Activated CD4-positive, alpha-beta T cell treated with anti-CD3 and anti-CD28 coated beads, Interleukin-2, amount 50 U/mL, for 4 hours (primary cell): ENCODE results near the gene IGFLR1.

Source experiments
- DNase-seq, 2 experiments: peaks; one replicate each; pipeline ENCODE4 v3.0.0-alpha.2; 2020

IGFLR1 gene

GRCh38 chr19:35755550-35756376, 13.5 kb upstream of the IGFLR1 start:
- DNase-seq: peak; percentile 49 to 58

DNA sequence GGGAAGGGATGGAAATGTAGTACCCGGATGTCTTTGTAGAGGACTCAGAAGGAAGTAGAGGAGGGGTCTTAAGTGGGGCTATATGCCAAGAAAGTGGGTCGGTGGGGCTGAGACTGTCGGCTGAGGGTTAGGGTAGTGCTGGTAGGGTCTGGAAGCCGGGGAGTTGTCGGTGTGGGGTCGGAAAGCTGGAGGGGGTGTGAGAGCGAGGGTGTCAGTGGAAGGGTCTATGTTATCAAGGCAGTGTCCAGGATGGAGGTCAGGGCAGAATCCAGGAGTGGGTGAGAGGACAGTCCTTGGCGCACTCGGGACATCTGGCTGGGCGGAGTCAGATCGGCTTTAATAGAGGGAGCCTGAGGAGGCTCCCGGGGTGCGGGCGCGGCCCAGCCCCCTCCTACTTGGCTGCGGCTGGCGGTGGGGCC, 12.9 kb upstream of the IGFLR1 start:
- DNase-seq: no peak

DNA sequence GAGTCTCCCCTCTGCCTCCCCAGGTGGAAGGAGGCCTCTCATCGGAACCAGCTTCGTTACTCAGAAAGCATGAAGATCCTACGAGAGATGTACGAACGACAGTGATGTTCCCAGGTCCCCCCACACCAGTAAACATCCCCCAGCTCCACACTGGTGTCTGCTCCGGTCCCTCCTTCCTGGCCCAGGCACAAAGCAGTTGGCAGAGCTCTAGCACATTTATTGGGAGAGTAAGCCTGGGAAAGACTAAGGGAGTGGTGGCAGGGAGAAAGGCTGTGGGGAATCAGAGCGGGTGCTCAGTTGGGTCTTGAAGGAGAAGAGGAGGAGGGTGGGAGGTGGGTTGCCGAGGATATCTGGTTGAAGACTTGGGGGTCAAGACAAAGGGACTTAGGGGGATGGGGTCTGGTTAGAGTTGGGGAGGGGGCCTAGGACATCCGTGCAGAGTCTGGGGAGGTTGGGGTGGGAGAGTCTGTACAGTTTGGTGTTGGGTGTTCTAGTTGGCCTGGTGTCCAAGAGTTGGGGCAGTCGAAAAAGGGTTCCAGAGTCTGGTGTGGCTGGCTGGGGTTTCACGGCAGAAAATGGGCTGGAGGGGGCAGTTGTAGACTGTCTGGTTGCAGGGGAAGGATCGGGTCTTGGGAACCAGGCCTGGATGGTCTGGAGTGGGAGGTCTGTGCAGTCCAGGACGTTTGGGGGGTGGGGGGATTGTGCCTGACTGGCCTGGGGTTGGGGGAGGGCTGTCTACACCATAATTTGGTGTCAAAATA, 12.3 kb upstream of the IGFLR1 start:
- DNase-seq: no peak

DNA sequence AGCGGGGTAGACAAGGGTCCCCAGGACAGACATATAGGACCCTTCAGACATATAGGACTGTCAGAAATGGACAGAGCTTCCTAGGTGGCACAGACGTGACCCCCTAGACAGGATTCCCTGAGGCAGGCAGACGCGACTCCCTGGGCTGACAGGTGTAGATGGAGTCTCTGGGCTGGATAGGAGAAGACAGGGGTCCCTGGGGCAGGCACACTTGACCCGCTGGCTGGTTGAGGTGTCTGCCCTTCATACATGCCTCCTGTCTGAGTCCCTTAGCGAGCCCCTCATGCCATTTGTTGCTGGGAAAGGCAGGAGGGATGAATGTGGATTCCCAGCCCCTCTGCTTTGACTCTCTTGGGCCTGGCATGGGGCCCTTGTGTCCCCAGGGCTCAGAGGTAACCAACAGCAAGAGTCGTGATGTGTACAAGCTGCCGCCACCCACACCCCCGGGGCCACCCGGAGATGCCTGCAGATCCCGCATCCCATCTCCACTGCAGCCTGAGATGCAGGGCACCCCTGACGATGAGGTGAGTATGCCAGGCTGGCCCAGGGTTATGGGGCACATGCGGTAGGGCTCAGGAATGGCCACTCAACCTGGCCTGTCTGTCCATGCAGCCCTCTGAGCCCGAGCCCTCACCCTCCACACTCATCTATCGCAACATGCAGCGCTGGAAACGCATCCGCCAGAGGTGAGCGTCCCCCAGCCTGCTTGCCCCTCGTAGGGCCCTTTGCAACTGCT, 11.6 kb upstream of the IGFLR1 start:
- DNase-seq: no peak

DNA sequence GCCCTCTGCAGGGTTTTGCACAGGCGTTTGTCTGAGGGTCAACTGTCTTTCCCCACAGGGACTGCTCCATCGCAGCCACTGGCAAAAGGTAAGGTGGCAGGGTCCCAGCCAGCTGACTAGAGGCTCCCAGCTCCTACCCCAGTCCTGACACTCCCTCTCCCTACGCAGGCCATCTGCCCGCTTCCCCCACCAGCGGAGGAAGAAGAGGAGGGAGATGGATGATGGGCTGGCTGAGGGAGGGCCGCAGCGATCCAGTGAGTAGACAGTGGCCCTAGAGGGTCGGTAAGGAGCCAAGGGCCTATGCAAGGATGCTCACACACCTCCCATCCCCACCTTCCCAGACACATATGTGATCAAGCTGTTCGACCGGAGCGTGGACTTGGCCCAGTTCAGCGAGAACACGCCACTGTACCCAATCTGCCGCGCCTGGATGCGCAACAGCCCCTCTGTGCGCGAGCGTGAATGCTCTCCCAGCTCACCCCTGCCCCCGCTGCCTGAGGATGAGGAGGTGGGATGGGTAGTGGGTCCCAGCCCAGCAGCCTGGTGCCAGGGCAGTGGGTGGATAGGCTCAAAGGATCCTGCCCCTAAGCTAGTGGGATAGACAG, 10.6 kb upstream of the IGFLR1 start:
- DNase-seq: no peak

- no peak for DNase-seq
These were observed 9.8 kb upstream of the IGFLR1 start for GRCh38 chr19:35751839-35752745.

DNA sequence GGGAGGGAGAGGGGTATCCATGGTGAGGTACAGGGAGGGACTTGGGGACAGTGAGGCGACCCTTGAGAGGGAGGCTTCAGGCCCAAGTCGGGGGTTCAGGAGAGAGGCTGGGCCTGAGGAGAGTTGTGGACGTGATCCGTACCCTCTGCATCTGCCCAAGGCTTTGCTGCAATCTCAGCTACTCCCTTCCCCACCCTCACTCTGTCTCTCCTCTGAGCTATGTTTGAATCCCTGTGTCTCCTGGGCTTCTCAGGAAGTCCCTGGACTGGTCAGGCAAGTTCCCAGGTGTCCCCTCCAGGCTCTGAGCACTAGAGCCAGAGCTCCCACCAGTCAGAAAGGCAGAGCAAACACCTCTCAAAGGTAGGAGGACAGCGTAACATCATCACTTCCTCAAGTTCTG, 7.9 kb upstream of the IGFLR1 start:
- DNase-seq: no peak

DNA sequence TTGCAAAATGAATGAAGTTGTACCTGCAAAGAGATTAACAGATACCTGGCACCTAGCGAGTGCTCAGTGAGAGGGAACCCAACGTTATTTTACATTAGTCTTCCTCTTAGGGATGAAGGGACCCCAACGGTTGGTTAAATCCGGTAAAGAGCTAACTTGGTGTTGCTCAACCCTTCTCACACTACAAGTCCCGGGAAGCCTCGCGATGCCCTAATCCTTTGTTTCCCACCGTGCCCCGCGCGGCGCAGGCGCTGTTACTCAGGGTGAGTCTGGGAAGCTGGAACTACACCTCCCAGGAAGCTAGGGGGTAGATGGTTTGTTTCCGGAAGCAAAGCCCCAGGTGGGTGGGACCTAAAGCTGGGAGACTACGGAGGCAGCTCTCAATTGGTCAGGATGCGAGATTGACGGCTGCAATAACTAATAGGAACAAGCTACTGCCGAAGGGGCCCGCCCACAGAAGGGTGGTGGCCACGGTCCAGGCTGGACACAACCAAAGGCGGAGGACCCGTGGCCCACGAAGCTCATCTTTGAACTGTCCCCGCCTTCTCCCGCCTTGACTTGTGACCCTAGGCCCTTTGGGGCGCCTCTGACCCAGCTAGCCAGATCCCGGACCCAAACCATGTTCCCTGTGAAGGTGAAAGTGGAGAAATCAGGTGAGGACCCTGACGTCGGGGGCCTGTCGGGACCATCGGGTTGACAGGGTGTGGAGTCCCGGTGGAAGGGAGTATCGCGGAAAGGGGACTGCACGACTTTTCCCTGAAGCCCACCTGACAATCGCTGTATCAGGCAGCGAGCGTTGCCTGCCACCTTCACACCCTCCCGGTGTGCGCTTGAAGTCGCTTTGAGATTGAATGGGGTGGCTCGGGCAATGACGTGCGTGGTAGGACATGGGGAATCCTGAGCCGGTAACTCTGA, 6.1 kb upstream of the IGFLR1 start, which contains the start of gene LIN37:
TSS of gene LIN37 (plus strand) at position 471 of the 915 bp plus-strand sequence. CDS start at position 620, 149 bp downstream.
- DNase-seq: peak; percentile 98

- DNase-seq: no peak
These were observed 4.3 kb upstream of the IGFLR1 start for GRCh38 chr19:35746531-35746930.

GRCh38 chr19:35746087-35746462, 3.8 kb upstream of the IGFLR1 start:
- DNase-seq: no peak

- DNase-seq: peak; percentile 92 to 94
These were observed 3.3 kb upstream of the IGFLR1 start, which contains the start of the genes PSENEN and U2AF1L4 for GRCh38 chr19:35745328-35746086. PSENEN (plus strand) TSS chr19:35745651; CDS start chr19:35745931, 280 bp downstream. U2AF1L4 (minus strand) TSS chr19:35745418; CDS start chr19:35745391, 27 bp downstream.

- DNase-seq: peak; percentile 92
These were observed 2.4 kb upstream of the IGFLR1 start for GRCh38 chr19:35744430-35745327.

DNA sequence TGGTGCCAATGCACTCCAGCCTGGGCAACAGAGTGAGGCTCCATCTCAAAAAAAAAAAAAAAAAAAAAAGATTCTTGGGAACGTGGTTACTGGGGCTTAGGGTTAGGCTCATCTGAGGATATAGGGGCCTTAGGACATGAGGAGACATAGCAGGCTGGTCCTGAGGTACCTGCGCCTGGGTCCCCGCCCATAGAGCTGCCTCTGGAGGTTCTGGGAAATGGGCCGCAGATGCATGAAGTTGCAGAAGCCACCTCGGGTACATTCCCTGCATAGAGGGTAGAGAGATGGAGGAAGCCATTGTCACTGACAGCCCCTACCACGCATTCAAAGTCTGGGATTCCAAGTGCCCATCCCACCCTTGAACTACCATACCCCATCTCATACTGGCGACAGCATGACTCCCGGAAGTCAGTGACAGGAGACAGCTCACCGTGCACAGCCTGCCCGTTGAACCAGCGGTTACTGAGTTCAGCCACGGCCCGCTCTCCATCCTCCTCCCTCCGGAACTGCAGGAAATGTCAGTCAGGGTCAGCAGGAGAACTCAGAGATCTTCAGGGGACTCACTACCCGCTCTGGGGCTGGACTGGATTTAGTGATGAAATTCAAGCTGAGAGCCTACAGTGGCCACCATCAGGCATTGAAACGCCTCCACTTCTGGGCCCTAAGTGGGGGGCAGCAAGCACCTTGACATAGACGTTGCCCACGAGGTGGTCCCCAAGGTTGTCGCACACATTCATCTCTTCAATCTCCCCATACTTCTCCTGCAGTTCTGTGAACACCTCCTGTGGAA, 1.6 kb upstream of the IGFLR1 start:
- DNase-seq: no peak

GRCh38 chr19:35741203-35741515, 1.1 kb downstream of the IGFLR1 start:
- DNase-seq: no peak

DNA sequence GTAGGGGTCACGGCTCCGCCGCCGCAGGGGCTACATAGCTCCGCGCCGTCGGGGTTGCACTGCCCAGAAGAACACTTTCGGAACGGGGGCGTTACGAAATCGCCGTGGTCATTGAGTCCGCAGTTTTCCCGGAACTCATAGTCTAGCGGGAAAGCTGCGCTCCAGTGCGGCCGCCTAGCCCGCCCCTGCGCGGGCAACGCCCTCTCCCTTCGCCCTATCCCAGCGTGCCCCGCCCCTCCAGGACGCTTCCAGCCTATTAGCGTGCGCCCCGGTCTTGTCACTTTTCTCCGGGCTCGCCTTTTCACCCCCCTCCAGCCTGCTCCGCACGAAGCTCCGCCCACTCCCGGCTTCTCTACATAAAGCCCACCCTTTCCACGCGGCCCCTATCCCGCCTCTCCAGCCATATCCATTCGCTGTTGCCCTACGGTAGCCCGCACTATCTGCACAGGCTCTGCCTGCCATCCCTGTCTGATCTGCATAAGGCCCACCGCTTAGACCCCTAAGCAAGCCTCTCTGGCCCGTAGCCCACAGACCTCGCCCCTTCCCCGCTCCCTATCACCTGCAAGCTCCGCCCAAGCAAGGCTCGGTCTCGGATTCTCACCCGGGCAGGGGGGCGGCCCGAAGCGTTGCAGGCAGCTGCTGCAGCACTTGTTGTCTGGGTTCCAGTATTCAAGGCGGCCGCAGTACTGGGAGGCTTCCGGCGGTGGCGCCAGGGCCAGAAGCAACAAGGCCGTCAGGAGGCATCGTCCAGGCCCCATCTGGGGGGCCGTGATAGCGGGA, 1.6 kb downstream of the IGFLR1 start:
- peak; percentile 91 to 92 for DNase-seq

GRCh38 chr19:35740108-35740422, 2.2 kb downstream of the IGFLR1 start:
- no peak for DNase-seq
